ENCODE measurements around the gene HLTF.

GRCh38 chr3:149134575-149134974, 48.2 kb upstream of the HLTF start:
- no peak for TF ChIP-seq POLR2AphosphoS5 (IDR thresholded peaks at IDR 0.05; ENCODE audit: borderline replicate concordance, low read depth, low read length)
- no peak for TF ChIP-seq EZH2 (IDR thresholded peaks at IDR 0.05)
